K562 (cell line): ENCODE data around the gene PCBP2. TPM values are rescaled to one million over a fixed set of nuclear protein-coding genes. Genes with fewer than 3 reads are reported as not detected.

ENCODE experiments used
- ATAC-seq: fragments of 200-7000 bp; cut with Tn5 transposase; 3 replicates; pipeline ENCODE4 v1.9.1; 2020; ENCODE audit warnings: moderate library complexity
- BruUV-seq: library from RNA; stranded (reverse); fragments of 400-500 nt; replicated peaks from 2 replicates; lab custom pipeline; 2021; lab: Mats Ljungman, UMichigan
- CTCF ChIA-PET: fragments of 300-600 bp; formaldehyde crosslinking; extraction: SDS; loops from one replicate; lab custom pipeline; 2021; ENCODE audit warnings: low intra/inter-chr PET ratio; lab: Yijun Ruan, JAX
- POLR2A ChIA-PET: fragments of 300-600, 350-650 bp; sonication (Branson Sonifier 250); formaldehyde crosslinking; extraction: SDS; loops from one replicate; lab custom pipeline; 2021; ENCODE audit warnings: antibody characterized with exemption, inconsistent platforms; lab: Yijun Ruan, JAX
- DNase-seq, 4 experiments: peaks; one replicate each; pipeline versions ENCODE4 v3.0.0 to v3.0.0-alpha.2; 2011 to 2018; ENCODE audit warnings: low spot score in 3 of 4, mixed read lengths in 3 of 4; ENCODE audit errors: extremely low read depth in 1 of 4
- FAIRE-seq: peaks from 2 replicates; lab custom pipeline; 2011; peaks lifted over from hg19 to GRCh38; lab: Jason Lieb, UNC
- H2AFZ ChIP-seq: 2 replicates; pipeline ENCODE4 v1.6.0; 2011; ENCODE audit warnings: low read depth, low read length, control low read depth, inconsistent platforms
- H3K27ac ChIP-seq: fragments of 200-600 bp; 3 replicates; pipeline ENCODE4 v1.8.0; 2011; ENCODE audit warnings: low read depth, mild to moderate bottlenecking, control low read depth, inconsistent platforms, low read length, moderate library complexity, mixed read lengths; ENCODE audit errors: extremely low read depth
- H3K27me3 ChIP-seq, 2 experiments: fragments of 300-600 bp in 1 of 2; 2 replicates in 1 of 2; 3 replicates in 1 of 2; pipeline versions ENCODE4 v1.6.0 to v1.8.0; 2011; ENCODE audit warnings: inconsistent platforms in 2 of 2, low read length in 2 of 2, mild to moderate bottlenecking in 1 of 2, mixed read lengths in 1 of 2, moderate library complexity in 1 of 2; ENCODE audit not compliant: control insufficient read depth in 2 of 2, insufficient read depth in 2 of 2
- H3K36me3 ChIP-seq: fragments of 300-600 bp; 3 replicates; pipeline ENCODE4 v1.8.0; 2011; ENCODE audit warnings: mild to moderate bottlenecking, low read length, inconsistent platforms; ENCODE audit not compliant: control insufficient read depth, insufficient read depth
- H3K4me1 ChIP-seq, 2 experiments: fragments of 200-600 bp in 1 of 2; replicated peaks in 1 of 2; 2 replicates in 1 of 2; 3 replicates in 1 of 2; pipeline versions ENCODE4 v1.5.1 to v1.8.0; 2011; ENCODE audit warnings: inconsistent platforms in 2 of 2, low read length in 2 of 2, mild to moderate bottlenecking in 1 of 2, mixed read lengths in 1 of 2, moderate library complexity in 1 of 2; ENCODE audit not compliant: control insufficient read depth in 2 of 2, insufficient read depth in 2 of 2
- H3K4me2 ChIP-seq: 2 replicates; pipeline ENCODE4 v1.6.1; 2011; ENCODE audit warnings: low read length, control low read depth, inconsistent platforms, mixed read lengths; ENCODE audit not compliant: insufficient read depth
- H3K4me3 ChIP-seq: fragments of 200-600 bp; sonication (generic), shearing (Covaris generic); 2 replicates; pipeline ENCODE4 v1.5.1; 2016; ENCODE audit warnings: control low read depth, inconsistent platforms
- H3K79me2 ChIP-seq: fragments of 200-600 bp; 3 replicates; pipeline ENCODE4 v1.8.0; 2011; ENCODE audit warnings: low read length, inconsistent platforms; ENCODE audit not compliant: control insufficient read depth, insufficient read depth
- H3K9ac ChIP-seq, 2 experiments: 2 replicates each; pipeline versions ENCODE4 v1.6.0 to v1.6.1; 2011; ENCODE audit warnings: low read depth in 2 of 2, low read length in 2 of 2, control low read depth in 1 of 2, inconsistent platforms in 1 of 2, mild to moderate bottlenecking in 1 of 2, mixed read lengths in 1 of 2; ENCODE audit not compliant: insufficient read depth in 1 of 2
- H3K9me1 ChIP-seq: one replicate; pipeline ENCODE4 v1.6.0; 2011; ENCODE audit warnings: inconsistent platforms, mild to moderate bottlenecking, low read length, moderate library complexity; ENCODE audit not compliant: control insufficient read depth, insufficient read depth
- H3K9me3 ChIP-seq: replicated peaks from 2 replicates; pipeline ENCODE4 v1.5.1; 2011; ENCODE audit warnings: low read depth, low read length, inconsistent platforms; ENCODE audit not compliant: control insufficient read depth, insufficient read depth
- H4K20me1 ChIP-seq: replicated peaks from 2 replicates; pipeline ENCODE4 v1.6.1; 2011; ENCODE audit warnings: low read length, inconsistent platforms, mixed read lengths; ENCODE audit not compliant: control insufficient read depth, insufficient read depth
- BDP1 ChIP-seq: IDR thresholded peaks from 3 replicates; pipeline ENCODE4 v1.6.1; 2011; ENCODE audit not compliant: insufficient read length, insufficient read depth
- BMI1 ChIP-seq: fragments of 150-350 bp; IDR thresholded peaks from 2 replicates; pipeline ENCODE4 v1.6.1; 2014; ENCODE audit warnings: low read length
- CCAR2 ChIP-seq: fragments of 200-400 bp; formaldehyde crosslinking; IDR thresholded peaks from 2 replicates; pipeline ENCODE4 v1.6.1; 2017; ENCODE audit warnings: mild to moderate bottlenecking, low read depth, low read length
- CCNT2 ChIP-seq: IDR thresholded peaks from 2 replicates; pipeline ENCODE4 v1.6.1; 2011; ENCODE audit warnings: borderline replicate concordance, low read depth, mild to moderate bottlenecking, moderate library complexity, mixed read lengths, low read length; ENCODE audit not compliant: insufficient read length; ENCODE audit errors: extremely low read depth
- NR2C1 ChIP-seq, 2 experiments: fragments of 450-650 bp; IDR thresholded peaks; 2 replicates each; pipeline ENCODE4 v1.6.1; 2017; ENCODE audit warnings: mild to moderate bottlenecking in 2 of 2, antibody characterized with exemption in 1 of 2, inconsistent platforms in 1 of 2, missing compliant biosample characterization in 1 of 2, missing genetic modification characterization in 1 of 2
- RFX1 ChIP-seq: fragments of 450-650 bp; IDR thresholded peaks from 2 replicates; pipeline ENCODE4 v1.6.1; 2016; ENCODE audit warnings: mild to moderate bottlenecking, moderate library complexity
- ZNF668 ChIP-seq: fragments of 250-450 bp; sonication (Bioruptor Pico); IDR thresholded peaks from 2 replicates; pipeline ENCODE4 v1.8.0; 2022; ENCODE audit warnings: mild to moderate bottlenecking, inconsistent platforms
- WGBS: fragments of 100-300 bp; shearing (Covaris generic); methylation state at CpG from one replicate; pipeline ENCODE4 v1.1.6; 2016; ENCODE audit warnings: low coverage, mixed read lengths; ENCODE audit not compliant: insufficient coverage; ENCODE audit errors: missing lambda C conversion rate; 5-methylcytosine and 5-hydroxymethylcytosine counted together
- in situ Hi-C: fragments of 300-500 bp; cut with MboI; formaldehyde crosslinking; loops from 4 replicates; pipeline ENCODE4 v1.15.0; 2018; ENCODE audit warnings: inconsistent platforms, mixed read lengths
- intact Hi-C: fragments of 100-400 bp; cut with micrococcal nuclease; formaldehyde crosslinking; loops from 2 replicates; pipeline ENCODE4 v1.14.2; 2022
- polyA plus RNA-seq, 8 experiments: library from polyadenylated mRNA; depleted of rRNA in 4 of 8; stranded (reverse) in 5 of 8; unstranded in 3 of 8; fragments of >200 nt; fragmentation: Nextera tagmentation in 2 of 8; fragmentation: Illumina TruSeq in 1 of 8; extraction: Ambion mirVana in 2 of 8; extraction: Trizol in 1 of 8; gene quantifications; 2 replicates each; pipeline versions ENCODE4 v1.2.1 to v1.2.3, GENCODE V29; 2011 to 2014; ENCODE audit warnings: inconsistent platforms in 1 of 8, missing spikeins in 1 of 8
- total RNA-seq, 7 experiments: library from RNA; depleted of rRNA in 6 of 7; stranded (reverse); fragments of >200 nt in 6 of 7; fragmentation: Illumina TruSeq in 2 of 7; extraction: Trizol in 2 of 7; gene quantifications; 2 replicates each; pipeline versions ENCODE4 v1.2.1 to v1.2.3, GENCODE V29; 2011 to 2021; ENCODE audit warnings: low replicate concordance in 1 of 7
- TF ChIP-seq, protein P1 (sequence below): sonication (generic); formaldehyde crosslinking; IDR thresholded peaks from 2 replicates; pipeline ENCODE4 v1.8.1; 2023; ENCODE audit warnings: mild to moderate bottlenecking, missing genetic modification reagents
- TF ChIP-seq, protein P2 (sequence below): sonication (generic); formaldehyde crosslinking; IDR thresholded peaks from 2 replicates; pipeline ENCODE4 v1.8.0; 2022; ENCODE audit warnings: mild to moderate bottlenecking, missing genetic modification reagents

Gene PCBP2
- total and polyA plus RNA-seq, 9 of the 15 experiments (the other 6 are each of a cell fraction or from before 2014, with no cell fraction given), result 137 to 831 (median 328) TPM

DNA sequence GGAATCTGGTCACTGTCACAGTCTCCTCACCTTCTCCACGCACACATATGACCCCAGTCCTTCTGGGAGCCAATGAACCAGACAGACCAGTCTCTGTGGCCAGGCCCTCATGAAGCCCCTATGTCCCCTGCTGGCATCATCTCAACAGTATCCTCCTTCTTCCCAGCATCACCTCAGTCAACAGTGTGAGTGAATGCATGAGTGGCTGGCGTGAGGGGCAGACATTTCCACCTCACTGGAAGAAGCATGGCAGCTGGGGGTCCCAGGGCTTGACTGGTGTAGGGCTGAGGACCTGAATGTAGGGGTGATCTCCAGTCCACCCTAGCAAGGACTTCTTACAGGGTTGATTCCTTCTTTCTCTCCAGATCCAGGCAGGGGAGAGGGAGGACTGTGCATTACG, 45.6 kb downstream of the PCBP2 start:
- H3K4me2 ChIP-seq, result no peak overlapping the region
- WGBS, result 68% methylated on average over 3 of the region's 3 CpGs
- no peaks in the 10 kb centered on the region for H3K36me3 ChIP-seq
- no peaks in the 10 kb centered on the region for H3K9me1 ChIP-seq
- H3K9me3 ChIP-seq, result no peaks in the 10 kb centered on the region
- intact Hi-C loops, result no loop called here
- FAIRE-seq (no peak), ATAC-seq (no peak), DNase-seq (no peak)
- H2AFZ ChIP-seq, result no peak overlapping the region
- H3K27ac ChIP-seq, result no peak overlapping the region
- H3K4me3 ChIP-seq, result no peak overlapping the region
- no TSS peak for BruUV-seq
- peaks cover 44 to 55% of the 10 kb centered on the region in 2 experiments; a peak in 4 of 5 replicates for H3K4me1 ChIP-seq
- no peak overlapping the region; a peak in 1 of 4 replicates for H3K9ac ChIP-seq
- H3K27me3 ChIP-seq, result no peaks in the 10 kb centered on the region
- no peaks in the 10 kb centered on the region for H4K20me1 ChIP-seq
- ChIA-PET POLR2A (interaction anchor here (0.7 to 1.1 kb wide), 3 partner anchors 11 to 39 kb away, joined by 3 to 4 read pairs (median 4); no protein-coding TSS in a partner anchor), CTCF (no interaction called here)
- peaks cover 20% of the 10 kb centered on the region for H3K79me2 ChIP-seq
- in situ Hi-C loops, result no loop called here
- TF ChIP-seq BDP1, result no peak
- TF ChIP-seq CCNT2, result no peak
- TF ChIP-seq ZNF668 (CRISPR knock-in tag), result no peak
- TF ChIP-seq CCAR2, result no peak
- TF ChIP-seq, protein P1, sequence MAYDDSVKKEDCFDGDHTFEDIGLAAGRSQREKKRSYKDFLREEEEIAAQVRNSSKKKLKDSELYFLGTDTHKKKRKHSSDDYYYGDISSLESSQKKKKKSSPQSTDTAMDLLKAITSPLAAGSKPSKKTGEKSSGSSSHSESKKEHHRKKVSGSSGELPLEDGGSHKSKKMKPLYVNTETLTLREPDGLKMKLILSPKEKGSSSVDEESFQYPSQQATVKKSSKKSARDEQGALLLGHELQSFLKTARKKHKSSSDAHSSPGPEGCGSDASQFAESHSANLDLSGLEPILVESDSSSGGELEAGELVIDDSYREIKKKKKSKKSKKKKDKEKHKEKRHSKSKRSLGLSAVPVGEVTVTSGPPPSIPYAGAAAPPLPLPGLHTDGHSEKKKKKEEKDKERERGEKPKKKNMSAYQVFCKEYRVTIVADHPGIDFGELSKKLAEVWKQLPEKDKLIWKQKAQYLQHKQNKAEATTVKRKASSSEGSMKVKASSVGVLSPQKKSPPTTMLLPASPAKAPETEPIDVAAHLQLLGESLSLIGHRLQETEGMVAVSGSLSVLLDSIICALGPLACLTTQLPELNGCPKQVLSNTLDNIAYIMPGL, result no peak
- TF ChIP-seq NR2C1 (IDR thresholded peaks at IDR 0.05), result no peak
- no peak for TF ChIP-seq NR2C1 (tag; IDR thresholded peaks at IDR 0.05)
- no peak for TF ChIP-seq RFX1
- TF ChIP-seq, protein P2, sequence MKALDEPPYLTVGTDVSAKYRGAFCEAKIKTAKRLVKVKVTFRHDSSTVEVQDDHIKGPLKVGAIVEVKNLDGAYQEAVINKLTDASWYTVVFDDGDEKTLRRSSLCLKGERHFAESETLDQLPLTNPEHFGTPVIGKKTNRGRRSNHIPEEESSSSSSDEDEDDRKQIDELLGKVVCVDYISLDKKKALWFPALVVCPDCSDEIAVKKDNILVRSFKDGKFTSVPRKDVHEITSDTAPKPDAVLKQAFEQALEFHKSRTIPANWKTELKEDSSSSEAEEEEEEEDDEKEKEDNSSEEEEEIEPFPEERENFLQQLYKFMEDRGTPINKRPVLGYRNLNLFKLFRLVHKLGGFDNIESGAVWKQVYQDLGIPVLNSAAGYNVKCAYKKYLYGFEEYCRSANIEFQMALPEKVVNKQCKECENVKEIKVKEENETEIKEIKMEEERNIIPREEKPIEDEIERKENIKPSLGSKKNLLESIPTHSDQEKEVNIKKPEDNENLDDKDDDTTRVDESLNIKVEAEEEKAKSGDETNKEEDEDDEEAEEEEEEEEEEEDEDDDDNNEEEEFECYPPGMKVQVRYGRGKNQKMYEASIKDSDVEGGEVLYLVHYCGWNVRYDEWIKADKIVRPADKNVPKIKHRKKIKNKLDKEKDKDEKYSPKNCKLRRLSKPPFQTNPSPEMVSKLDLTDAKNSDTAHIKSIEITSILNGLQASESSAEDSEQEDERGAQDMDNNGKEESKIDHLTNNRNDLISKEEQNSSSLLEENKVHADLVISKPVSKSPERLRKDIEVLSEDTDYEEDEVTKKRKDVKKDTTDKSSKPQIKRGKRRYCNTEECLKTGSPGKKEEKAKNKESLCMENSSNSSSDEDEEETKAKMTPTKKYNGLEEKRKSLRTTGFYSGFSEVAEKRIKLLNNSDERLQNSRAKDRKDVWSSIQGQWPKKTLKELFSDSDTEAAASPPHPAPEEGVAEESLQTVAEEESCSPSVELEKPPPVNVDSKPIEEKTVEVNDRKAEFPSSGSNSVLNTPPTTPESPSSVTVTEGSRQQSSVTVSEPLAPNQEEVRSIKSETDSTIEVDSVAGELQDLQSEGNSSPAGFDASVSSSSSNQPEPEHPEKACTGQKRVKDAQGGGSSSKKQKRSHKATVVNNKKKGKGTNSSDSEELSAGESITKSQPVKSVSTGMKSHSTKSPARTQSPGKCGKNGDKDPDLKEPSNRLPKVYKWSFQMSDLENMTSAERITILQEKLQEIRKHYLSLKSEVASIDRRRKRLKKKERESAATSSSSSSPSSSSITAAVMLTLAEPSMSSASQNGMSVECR, result no peak
- no peak for TF ChIP-seq BMI1
